Body of pancreas (tissue), 4 donors: ENCODE measurements around the gene DSCAM. TPM values are rescaled to one million over a fixed set of nuclear protein-coding genes. Genes with fewer than 3 reads are reported as not detected.

Source experiments
- ATAC-seq: fragments of 150-250 bp; one replicate; pipeline ENCODE4 v1.9.1; 2016
- DNase-seq, 4 donors: peaks; one replicate each; pipeline ENCODE4 v3.0.0-alpha.2; 2019
- H3K27ac ChIP-seq, 4 donors: fragments of 200-600 bp; sonication (generic); 1 replicate in 3 of 4; 2 replicates in 1 of 4; pipeline versions ENCODE4 v1.5.1 to v1.6.1; 2016 to 2019; ENCODE audit warnings: mild to moderate bottlenecking in 1 of 4, mixed read lengths in 1 of 4, moderate library complexity in 1 of 4
- H3K27me3 ChIP-seq, 2 donors: fragments of 200-600 bp; sonication (generic); one replicate each; pipeline ENCODE4 v1.6.0; 2016; ENCODE audit warnings: mild to moderate bottlenecking in 1 of 2
- H3K36me3 ChIP-seq, 2 donors: fragments of 200-600 bp; sonication (generic); replicated peaks in 1 of 2; 2 replicates each; pipeline ENCODE4 v1.5.1; 2016; ENCODE audit warnings: low read depth in 2 of 2; ENCODE audit not compliant: insufficient read depth in 1 of 2
- H3K4me1 ChIP-seq: fragments of 200-600 bp; sonication (generic); one replicate; pipeline ENCODE4 v1.6.0; 2016
- H3K4me3 ChIP-seq, 2 donors: fragments of 200-600 bp; sonication (generic); 1 replicate in 1 of 2; 2 replicates in 1 of 2; pipeline ENCODE4 v1.5.1; 2016 to 2019
- H3K9me3 ChIP-seq, 3 donors: fragments of 200-600 bp; sonication (generic); 1 replicate in 2 of 3; 2 replicates in 1 of 3; pipeline ENCODE4 v1.5.1; 2016
- CTCF ChIP-seq, 7 experiments: fragments of 450-650 bp in 4 of 7; fragments of 200-600 bp in 3 of 7; sonication (generic) in 3 of 7; IDR thresholded peaks; one replicate each; pipeline ENCODE4 v1.5.1; 2016 to 2019; ENCODE audit warnings: antibody characterized with exemption in 7 of 7
- POLR2A ChIP-seq, 3 donors: fragments of 450-650 bp; IDR thresholded peaks; one replicate each; pipeline ENCODE4 v1.6.1; 2016; ENCODE audit warnings: antibody characterized with exemption in 3 of 3, mild to moderate bottlenecking in 2 of 3
- WGBS, 2 donors: methylation state at CpG; one replicate each; pipeline ENCODE4 v1.1.5; 2017; 5-methylcytosine and 5-hydroxymethylcytosine counted together
- intact Hi-C: fragments of 100-400 bp; cut with DNase I; formaldehyde crosslinking; loops from one replicate; pipeline ENCODE4 v1.15.1; 2023
- total RNA-seq, 2 donors: library from RNA; depleted of rRNA; stranded (reverse); fragments of >200 nt; gene quantifications; one replicate each; pipeline ENCODE4 v1.1.0, GENCODE V29; 2016

The DSCAM gene
- total RNA-seq, 2 donors from 2014 or later, result 0.26 TPM; not detected in 1

GRCh38 chr21:40227096-40227495 lies 619.9 kb downstream of the DSCAM start:
- WGBS, 2 donors, result 71 to 77% methylated on average over 1 of the region's 1 CpG
- DNase-seq (no peak), ATAC-seq (no peak)
- no peak overlapping the region for H3K27ac ChIP-seq
- no peaks in the 10 kb centered on the region for H3K9me3 ChIP-seq
- H3K4me1 ChIP-seq, result no peaks in the 10 kb centered on the region
- H3K36me3 ChIP-seq, result no peaks in the 10 kb centered on the region
- no peak for TF ChIP-seq CTCF (IDR thresholded peaks at IDR 0.05)
- TF ChIP-seq POLR2A (IDR thresholded peaks at IDR 0.05), result no peak
- intact Hi-C loops, result no loop called here
- H3K4me3 ChIP-seq, result no peak overlapping the region
- H3K27me3 ChIP-seq, result peaks cover 0 to 6% of the 10 kb centered on the region in 2 donors

DNA sequence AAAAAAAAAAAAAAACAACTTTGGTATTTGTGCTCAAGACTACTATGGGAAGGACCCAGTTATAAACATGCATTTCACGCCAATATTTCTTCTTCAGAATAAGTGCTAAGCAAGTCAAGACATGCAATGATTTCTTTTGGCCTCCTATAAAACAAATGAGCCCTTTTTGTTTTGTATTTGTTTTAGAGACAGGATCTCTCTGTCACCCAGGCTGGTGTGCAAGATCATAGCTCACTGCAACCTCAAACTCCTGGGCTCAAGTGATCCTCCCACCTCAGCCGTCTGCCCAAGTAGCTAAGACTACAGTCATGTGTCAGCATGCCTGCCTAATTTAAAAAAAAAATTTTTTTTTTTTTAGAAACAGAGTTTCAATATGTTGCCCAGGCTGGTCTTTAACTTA lies 631.0 kb downstream of the DSCAM start:
- 70% methylated on average over 2 of the region's 2 CpGs for WGBS, 2 donors
- ATAC-seq, result no peak
- TF ChIP-seq POLR2A (IDR thresholded peaks at IDR 0.05) (no peak), CTCF (IDR thresholded peaks at IDR 0.05) (no peak)
- Histone ChIP-seq H3K4me3 (no peak overlapping the region), H3K27ac (no peak overlapping the region), H3K9me3 (no peaks in the 10 kb centered on the region), H3K4me1 (no peaks in the 10 kb centered on the region), H3K27me3 (no peaks in the 10 kb centered on the region), H3K36me3 (no peaks in the 10 kb centered on the region)
- no peak for DNase-seq
- intact Hi-C loops, result no loop called here

DNA sequence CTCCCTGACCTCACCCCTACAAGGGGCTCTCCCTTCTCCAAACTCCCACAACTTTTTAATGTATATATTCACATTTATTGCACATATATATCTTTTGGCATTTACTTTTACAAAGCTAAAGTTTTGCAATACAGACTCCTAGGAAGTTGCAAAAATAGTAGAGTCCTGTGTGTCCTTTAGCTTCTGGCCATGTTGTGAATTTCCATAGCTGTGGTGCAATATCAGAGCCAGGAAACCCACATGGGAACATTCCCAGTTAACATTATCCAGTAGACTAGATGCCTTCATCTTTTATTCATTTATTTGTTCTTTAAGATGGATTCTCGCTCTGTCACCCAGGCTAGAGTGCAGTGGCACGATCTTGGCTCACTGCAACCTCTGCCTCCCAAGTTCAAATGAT lies 636.7 kb downstream of the DSCAM start:
- DNase-seq, result no peak
- no peak overlapping the region for H3K27ac ChIP-seq
- intact Hi-C loops, result no loop called here
- no peak overlapping the region for H3K4me3 ChIP-seq
- 74 to 91% methylated on average over 2 of the region's 2 CpGs for WGBS, 2 donors
- no peaks in the 10 kb centered on the region for H3K4me1 ChIP-seq
- no peaks in the 10 kb centered on the region for H3K9me3 ChIP-seq
- H3K27me3 ChIP-seq, result no peaks in the 10 kb centered on the region
- TF ChIP-seq POLR2A (IDR thresholded peaks at IDR 0.05), result no peak
- no peak for TF ChIP-seq CTCF (IDR thresholded peaks at IDR 0.05)
- H3K36me3 ChIP-seq, result no peaks in the 10 kb centered on the region
- ATAC-seq, result no peak

DNA sequence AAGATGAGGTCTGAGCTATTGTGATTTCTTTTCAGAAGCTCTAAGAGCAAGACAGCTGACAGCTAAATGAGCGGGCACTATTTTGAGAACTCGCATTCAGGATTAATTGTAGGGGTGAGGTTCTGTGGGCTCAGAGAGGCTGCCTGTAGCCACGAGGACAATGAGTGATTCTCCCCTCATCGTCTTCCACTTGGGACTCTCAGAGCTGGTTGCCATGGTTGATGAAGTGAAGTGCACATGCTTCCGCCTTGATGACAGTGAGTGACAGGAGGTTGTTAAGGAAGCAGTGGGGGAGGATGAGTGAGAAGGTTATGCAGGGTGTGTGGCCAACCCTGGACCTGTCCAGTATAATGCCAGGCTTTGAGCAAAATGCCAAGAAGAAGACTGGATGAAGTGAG lies 638.0 kb downstream of the DSCAM start:
- no peak for TF ChIP-seq CTCF (IDR thresholded peaks at IDR 0.05)
- TF ChIP-seq POLR2A (IDR thresholded peaks at IDR 0.05), result no peak

DNA sequence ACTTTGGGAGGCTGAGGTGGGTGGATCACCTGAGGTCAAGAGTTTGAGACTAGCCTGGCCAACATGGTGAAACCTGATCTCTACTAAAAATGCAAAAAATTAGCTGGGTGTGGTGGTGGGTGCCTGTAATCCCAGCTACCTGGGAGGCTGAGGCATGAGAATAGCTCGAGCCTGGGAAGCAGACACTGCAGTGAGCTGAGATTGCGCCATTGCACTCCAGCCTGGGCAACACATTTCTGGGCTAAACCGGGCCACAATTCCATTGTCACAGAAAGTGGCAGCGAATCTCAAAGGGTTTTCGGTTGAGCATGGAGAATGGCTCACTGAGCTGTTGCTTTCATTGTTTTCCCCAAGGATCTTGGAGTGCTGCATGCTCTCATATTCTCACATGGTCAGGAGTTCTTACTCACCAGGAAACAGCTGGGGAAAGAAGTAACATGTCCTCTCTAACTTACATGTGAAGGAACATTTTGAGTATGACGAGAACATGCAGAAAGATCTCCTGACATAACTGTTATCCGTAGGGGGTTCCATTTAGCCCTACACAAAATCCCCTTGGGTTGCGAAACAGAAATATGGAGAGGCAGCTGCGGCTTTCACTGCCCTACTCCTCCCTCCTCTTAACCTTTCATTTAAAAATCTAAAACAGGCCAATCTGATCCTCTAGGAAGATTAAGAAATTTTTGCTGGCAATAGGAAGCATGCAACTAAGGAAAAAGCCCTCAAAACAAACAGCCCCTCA lies 638.6 kb downstream of the DSCAM start:
- no peaks in the 10 kb centered on the region for H3K4me1 ChIP-seq
- H3K9me3 ChIP-seq, result no peaks in the 10 kb centered on the region
- intact Hi-C loops, result no loop called here
- no peaks in the 10 kb centered on the region for H3K36me3 ChIP-seq
- no peak overlapping the region for H3K27ac ChIP-seq
- ATAC-seq, result no peak
- no peak for DNase-seq
- H3K27me3 ChIP-seq, result no peaks in the 10 kb centered on the region
- no peak overlapping the region for H3K4me3 ChIP-seq
- 66 to 80% methylated on average over 9 of the region's 9 CpGs for WGBS, 2 donors
- TF ChIP-seq POLR2A (IDR thresholded peaks at IDR 0.05), result no peak
- no peak for TF ChIP-seq CTCF (IDR thresholded peaks at IDR 0.05)

More for the DNA sequence above, 638.0 kb downstream of the DSCAM start:
- Histone ChIP-seq H3K27me3 (no peaks in the 10 kb centered on the region), H3K9me3 (no peaks in the 10 kb centered on the region), H3K36me3 (no peaks in the 10 kb centered on the region), H3K4me1 (no peaks in the 10 kb centered on the region), H3K27ac (no peak overlapping the region), H3K4me3 (no peak overlapping the region)
- 47 to 62% methylated on average over 5 of the region's 5 CpGs for WGBS, 2 donors
- intact Hi-C loops, result no loop called here
- no peak for DNase-seq
- no peak for ATAC-seq
